HepG2 (cell line): ENCODE results near the gene DDX17.

Experiments
- AGO2 ChIP-seq: fragments of 200-400 bp; formaldehyde crosslinking; optimal IDR thresholded peaks from 2 replicates; pipeline ENCODE3; 2017; ENCODE audit warnings: mild to moderate bottlenecking, low read depth, low read length, moderate library complexity
- CTCF ChIP-seq: sonication (generic); formaldehyde crosslinking; IDR thresholded peaks from 2 replicates; pipeline ENCODE4 v1.5.0; 2020; ENCODE audit warnings: mild to moderate bottlenecking, missing genetic modification reagents, moderate library complexity
- MAX ChIP-seq: IDR thresholded peaks from 2 replicates; pipeline ENCODE4 v1.6.1; 2012; ENCODE audit warnings: inconsistent platforms
- NFKB2 ChIP-seq: sonication (generic); formaldehyde crosslinking; IDR thresholded peaks from 2 replicates; pipeline ENCODE4 v1.4.0; 2020; ENCODE audit warnings: missing genetic modification reagents, borderline replicate concordance
- POLR2A ChIP-seq, 2 experiments: IDR thresholded peaks; 2 replicates each; pipeline ENCODE4 v1.6.1; 2011; ENCODE audit warnings: low read depth in 2 of 2, low read length in 2 of 2, mild to moderate bottlenecking in 1 of 2, moderate library complexity in 1 of 2; ENCODE audit not compliant: insufficient read depth in 1 of 2
- POLR2AphosphoS5 ChIP-seq: IDR thresholded peaks from 2 replicates; pipeline ENCODE4 v1.6.1; 2012; ENCODE audit warnings: low read depth, low read length
- ZFYVE20 ChIP-seq: sonication (generic); formaldehyde crosslinking; IDR thresholded peaks from 2 replicates; pipeline ENCODE4 v1.8.0; 2023; ENCODE audit warnings: low read depth, mild to moderate bottlenecking, moderate library complexity, missing genetic modification reagents, borderline replicate concordance
- ZNF256 ChIP-seq: sonication (generic); formaldehyde crosslinking; conservative IDR thresholded peaks from 2 replicates; pipeline ENCODE4 v1.4.0; 2020; ENCODE audit warnings: missing genetic modification reagents
- ZNF367 ChIP-seq: sonication (generic); formaldehyde crosslinking; IDR thresholded peaks from 2 replicates; pipeline ENCODE4 v1.4.0; 2020; ENCODE audit warnings: missing genetic modification reagents, borderline replicate concordance

GRCh38 chr22:38437416-38437815, 68.7 kb downstream of the DDX17 start:
- TF ChIP-seq ZFYVE20 (CRISPR knock-in tag) = no peak
- TF ChIP-seq MAX = no peak
- no peak for TF ChIP-seq POLR2AphosphoS5
- TF ChIP-seq ZNF367 (CRISPR knock-in tag) = no peak
- no peak for TF ChIP-seq ZNF256 (CRISPR knock-in tag)
- no peak for TF ChIP-seq CTCF (CRISPR knock-in tag)
- no peak for TF ChIP-seq AGO2
- TF ChIP-seq POLR2A (IDR thresholded peaks at IDR 0.05; ENCODE audit: insufficient read depth in 1 of 2, low read depth in 2 of 2, low read length in 2 of 2) = no peak
- TF ChIP-seq NFKB2 = no peak
